Bronchial epithelial cell (primary cell): ENCODE results near the gene RANBP2. TPM values are rescaled to one million over a fixed set of nuclear protein-coding genes. Genes with fewer than 3 reads are reported as not detected.

ENCODE experiments used
- DNase-seq: peaks from one replicate; pipeline ENCODE4 v3.0.0-alpha.2; 2010; ENCODE audit warnings: low read depth
- FAIRE-seq: peaks from 2 replicates; lab custom pipeline; 2011; peaks lifted over from hg19 to GRCh38; lab: Jason Lieb, UNC
- H3K27me3 ChIP-seq: 2 replicates; pipeline ENCODE4 v1.5.1; 2011; ENCODE audit warnings: low read length; ENCODE audit not compliant: control insufficient read depth, insufficient read depth
- H3K36me3 ChIP-seq: 2 replicates; pipeline ENCODE4 v1.5.1; 2011; ENCODE audit warnings: low read length; ENCODE audit not compliant: control insufficient read depth, insufficient read depth
- H3K4me3 ChIP-seq: 2 replicates; pipeline ENCODE4 v1.5.1; 2011; ENCODE audit warnings: mild to moderate bottlenecking, low read depth, low read length, control low read depth
- total RNA-seq: library from RNA; depleted of rRNA; stranded (reverse); fragments of >200 nt; gene quantifications from 2 replicates; pipeline ENCODE4 v1.2.1, GENCODE V29; 2014
- TF ChIP-seq, protein P1 (sequence below): IDR thresholded peaks from 2 replicates; pipeline ENCODE4 v1.5.1; 2011; ENCODE audit warnings: mild to moderate bottlenecking, moderate library complexity, low read length, control low read depth, inconsistent platforms; ENCODE audit not compliant: insufficient read depth, severe bottlenecking

RANBP2 gene
- total RNA-seq, 1 donor from 2014 or later = 48.7 TPM

DNA sequence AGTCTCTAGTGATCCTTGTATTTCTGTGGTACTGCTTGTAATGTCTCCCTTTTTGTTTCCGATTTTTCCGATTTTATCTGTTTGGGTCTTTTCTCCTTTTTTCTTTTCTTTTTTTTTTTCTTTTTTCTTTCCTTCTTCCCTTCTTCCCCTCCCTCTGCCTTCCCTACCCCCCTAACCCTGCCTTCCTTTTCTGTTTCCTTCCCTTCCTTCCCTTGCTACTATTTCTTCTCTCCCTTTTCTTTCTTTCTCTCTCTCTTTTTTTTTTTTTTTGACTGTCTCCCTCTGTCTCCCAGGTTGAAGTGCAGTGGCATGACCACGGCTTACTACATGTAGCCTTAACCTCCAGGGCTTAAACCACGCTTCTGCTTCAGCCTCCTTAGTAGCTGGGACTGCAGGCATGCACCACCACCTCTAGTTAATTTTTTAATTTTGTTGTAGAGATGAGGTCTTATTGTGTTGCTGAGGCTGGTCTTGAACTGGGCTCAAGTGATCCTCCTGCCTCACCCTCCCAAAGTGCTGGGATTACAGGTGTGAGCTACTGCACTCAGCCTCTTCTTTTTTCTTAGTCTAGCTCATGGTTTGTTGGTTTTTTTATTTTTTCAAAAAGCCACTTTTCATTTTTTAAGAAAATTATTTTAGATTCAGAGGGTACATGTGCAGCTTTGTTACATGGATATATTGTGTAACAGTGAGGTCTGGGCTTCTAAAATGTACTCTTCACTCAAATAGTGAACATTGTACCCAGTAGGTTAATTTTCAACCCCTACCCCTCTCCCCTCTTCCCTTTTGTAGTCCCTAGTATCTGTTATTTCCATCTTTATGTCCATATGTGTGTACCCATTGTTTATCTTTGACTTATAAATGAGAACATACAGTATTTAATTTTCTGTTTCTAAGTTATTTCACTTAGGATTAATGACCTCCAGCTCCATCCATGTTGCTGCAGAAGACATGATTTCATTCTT, 92.0 kb downstream of the RANBP2 start:
- Histone ChIP-seq H3K36me3 (no peaks in the 10 kb centered on the region), H3K27me3 (no peaks in the 10 kb centered on the region), H3K4me3 (no peak overlapping the region)
- DNase-seq (no peak), FAIRE-seq (no peak)
- TF ChIP-seq, protein P1, sequence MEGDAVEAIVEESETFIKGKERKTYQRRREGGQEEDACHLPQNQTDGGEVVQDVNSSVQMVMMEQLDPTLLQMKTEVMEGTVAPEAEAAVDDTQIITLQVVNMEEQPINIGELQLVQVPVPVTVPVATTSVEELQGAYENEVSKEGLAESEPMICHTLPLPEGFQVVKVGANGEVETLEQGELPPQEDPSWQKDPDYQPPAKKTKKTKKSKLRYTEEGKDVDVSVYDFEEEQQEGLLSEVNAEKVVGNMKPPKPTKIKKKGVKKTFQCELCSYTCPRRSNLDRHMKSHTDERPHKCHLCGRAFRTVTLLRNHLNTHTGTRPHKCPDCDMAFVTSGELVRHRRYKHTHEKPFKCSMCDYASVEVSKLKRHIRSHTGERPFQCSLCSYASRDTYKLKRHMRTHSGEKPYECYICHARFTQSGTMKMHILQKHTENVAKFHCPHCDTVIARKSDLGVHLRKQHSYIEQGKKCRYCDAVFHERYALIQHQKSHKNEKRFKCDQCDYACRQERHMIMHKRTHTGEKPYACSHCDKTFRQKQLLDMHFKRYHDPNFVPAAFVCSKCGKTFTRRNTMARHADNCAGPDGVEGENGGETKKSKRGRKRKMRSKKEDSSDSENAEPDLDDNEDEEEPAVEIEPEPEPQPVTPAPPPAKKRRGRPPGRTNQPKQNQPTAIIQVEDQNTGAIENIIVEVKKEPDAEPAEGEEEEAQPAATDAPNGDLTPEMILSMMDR = no peak

DNA sequence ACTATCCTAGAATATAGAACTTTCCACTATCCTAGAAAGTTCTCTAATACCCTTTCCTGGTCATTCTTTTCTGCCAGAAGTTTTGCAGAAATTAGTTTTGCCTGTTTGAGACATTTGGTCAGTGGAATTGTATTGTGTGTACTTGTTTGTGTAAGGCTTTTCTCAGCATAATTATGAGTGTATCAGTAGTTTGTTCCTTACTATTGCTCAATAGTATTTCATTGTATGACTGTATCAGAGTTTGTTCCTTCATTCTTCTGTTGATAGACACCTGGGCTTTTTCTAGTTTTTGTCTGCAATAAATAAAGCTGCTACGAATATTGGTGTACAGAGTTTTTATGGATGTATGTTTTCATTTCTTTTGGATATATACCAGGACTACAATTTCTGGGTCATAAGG, 94.5 kb downstream of the RANBP2 start:
- TF ChIP-seq, protein P1 = no peak

DNA sequence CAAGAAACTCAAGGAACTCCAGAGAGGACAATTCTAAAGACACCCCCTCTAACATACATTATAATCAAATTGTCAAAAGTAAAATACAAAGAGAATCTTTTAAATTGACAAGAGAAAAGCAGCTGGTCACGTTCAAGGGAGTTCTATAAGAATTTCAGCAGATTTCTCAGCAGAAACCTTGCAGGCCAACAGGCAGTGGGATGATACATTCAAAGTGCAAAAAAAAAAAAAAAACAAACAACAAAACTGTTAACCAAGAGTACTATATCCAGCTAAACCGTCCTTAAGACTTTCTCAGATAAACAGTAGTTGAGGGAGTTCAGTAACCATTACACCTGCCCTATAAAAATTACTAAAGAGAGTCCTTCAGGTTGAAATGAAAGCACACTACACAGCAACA, 101.2 kb downstream of the RANBP2 start:
- DNase-seq (no peak), FAIRE-seq (no peak)
- TF ChIP-seq, protein P1 = no peak
- no peaks in the 10 kb centered on the region for H3K36me3 ChIP-seq
- H3K4me3 ChIP-seq = no peak overlapping the region
- H3K27me3 ChIP-seq = no peaks in the 10 kb centered on the region

More for the DNA sequence above, 94.5 kb downstream of the RANBP2 start:
- FAIRE-seq (no peak), DNase-seq (peak; percentile 48)
- H3K36me3 ChIP-seq = no peaks in the 10 kb centered on the region
- no peak overlapping the region for H3K4me3 ChIP-seq
- no peaks in the 10 kb centered on the region for H3K27me3 ChIP-seq

DNA sequence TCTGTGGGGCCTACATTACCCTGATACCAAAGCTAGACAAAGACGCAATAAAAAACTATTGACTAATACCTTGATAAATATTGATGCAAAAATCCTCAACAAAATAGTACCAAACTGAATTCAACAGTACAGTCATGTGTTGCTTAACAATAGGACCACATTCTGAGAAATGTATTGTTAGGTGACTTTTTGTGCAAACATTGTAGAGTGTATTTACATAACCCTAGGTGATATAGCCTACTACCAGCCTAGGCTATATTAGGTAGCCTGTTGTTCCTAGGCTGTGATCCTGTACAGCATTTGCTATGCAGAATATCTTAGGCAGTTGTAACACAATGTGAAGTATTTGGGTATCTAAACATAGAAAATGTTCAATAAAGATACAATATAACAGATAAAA, 104.0 kb downstream of the RANBP2 start:
- FAIRE-seq (no peak), DNase-seq (no peak)
- Histone ChIP-seq H3K4me3 (no peak overlapping the region), H3K27me3 (no peaks in the 10 kb centered on the region), H3K36me3 (no peaks in the 10 kb centered on the region)
- TF ChIP-seq, protein P1 = no peak

DNA sequence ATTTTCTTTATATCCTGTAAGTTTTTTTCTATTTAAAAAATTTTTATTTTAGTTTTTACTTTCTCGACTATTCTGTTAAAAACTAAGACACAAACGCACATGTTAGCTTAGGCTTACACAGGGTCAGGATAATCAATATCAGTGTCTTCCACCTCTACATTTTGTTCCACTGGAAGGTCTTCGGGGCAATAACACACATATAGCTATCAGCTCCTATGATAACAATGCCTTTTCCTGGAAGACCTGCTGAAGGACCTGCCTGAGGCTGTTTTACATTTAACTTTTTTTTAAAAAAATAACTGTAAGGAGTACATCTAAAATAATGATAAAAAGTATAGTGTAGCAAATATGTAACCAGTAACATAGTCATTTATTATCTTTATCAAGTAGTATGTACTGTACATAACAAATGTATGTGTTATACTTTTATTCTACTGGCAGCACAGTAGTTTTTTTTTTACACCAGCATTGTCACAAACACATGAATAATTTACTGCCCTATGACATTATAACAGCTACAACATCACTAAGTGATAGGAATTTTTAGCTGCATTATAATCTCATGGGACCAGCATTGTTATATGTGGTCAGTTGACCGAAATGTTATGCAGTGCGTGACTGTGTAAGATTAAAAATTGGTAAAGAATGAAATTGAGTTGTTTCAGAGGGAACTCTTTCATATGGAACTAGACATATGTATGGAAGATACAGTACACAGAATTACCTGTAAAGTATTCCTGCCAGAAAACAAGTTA, 105.2 kb downstream of the RANBP2 start:
- DNase-seq (no peak), FAIRE-seq (no peak)
- H3K4me3 ChIP-seq = no peak overlapping the region
- H3K27me3 ChIP-seq = no peaks in the 10 kb centered on the region
- TF ChIP-seq, protein P1 = no peak
- H3K36me3 ChIP-seq = no peaks in the 10 kb centered on the region
